T follicular helper cell (primary cell): ENCODE measurements around the gene RNF207.

Source experiments
- DNase-seq: peaks from one replicate; pipeline ENCODE4 v3.0.0-alpha.2; 2020; ENCODE audit warnings: low read depth

RNF207 gene

GRCh38 chr1:6249739-6250689 lies 44.1 kb downstream of the RNF207 start:
- no peak for DNase-seq

DNA sequence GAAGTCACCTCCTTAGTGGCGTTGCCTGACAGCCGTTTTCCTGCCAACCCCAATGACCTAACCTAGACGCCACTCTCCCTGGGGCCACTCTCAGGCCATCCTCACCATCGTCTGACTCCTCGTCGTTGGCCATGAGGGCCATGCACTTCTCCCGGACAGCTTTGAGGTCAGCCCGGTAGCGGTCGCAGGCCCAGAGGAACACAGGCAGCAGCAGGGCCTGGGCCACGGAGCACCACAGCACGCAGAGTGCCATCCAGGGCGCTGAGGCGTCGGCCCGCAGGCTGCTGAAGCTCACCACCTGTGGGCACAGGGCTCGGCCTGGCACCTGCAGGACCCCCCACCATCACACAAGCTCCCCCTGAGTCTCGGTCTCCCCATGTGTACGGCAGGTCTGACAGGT lies 45.3 kb downstream of the RNF207 start:
- no peak for DNase-seq

- DNase-seq: no peak
Observed at GRCh38 chr1:6251681-6252373, 45.9 kb downstream of the RNF207 start.

DNA sequence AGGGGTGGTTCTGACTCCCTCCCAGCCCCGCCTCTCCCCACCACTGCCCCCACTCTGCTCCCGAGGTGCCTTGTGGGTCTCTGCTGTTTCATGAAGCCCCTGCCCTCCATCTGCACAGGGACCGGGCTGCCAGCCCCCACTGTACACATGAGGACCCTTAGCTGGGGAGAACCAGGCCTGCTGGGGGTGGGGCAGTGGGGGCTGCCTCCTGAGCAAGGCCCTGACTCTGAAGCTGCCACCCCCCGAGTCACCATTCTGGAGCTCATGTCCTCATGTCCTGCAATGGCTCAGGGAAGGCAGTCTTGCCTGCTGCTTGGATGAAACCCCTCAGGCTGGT lies 46.4 kb downstream of the RNF207 start:
- no peak for DNase-seq

DNA sequence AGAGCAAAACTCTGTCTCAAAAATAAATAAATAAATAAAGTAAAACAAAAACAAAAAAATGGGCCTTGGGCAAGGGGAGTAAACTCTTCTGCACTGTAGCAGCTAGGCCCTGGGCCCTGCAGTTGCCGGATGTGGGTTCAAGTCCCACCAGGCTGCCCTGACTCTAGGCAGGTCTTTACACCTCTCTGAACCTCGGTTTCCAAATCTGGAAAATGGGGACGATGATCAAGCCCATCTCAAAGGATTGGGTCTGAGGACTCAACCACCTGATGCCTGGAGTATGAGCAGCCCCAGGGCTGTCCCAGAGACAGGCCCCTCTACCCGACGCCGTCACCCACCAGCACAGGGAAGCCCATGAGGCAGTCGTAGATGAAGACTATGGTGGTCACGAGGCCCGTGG lies 47.5 kb downstream of the RNF207 start:
- DNase-seq: no peak

- DNase-seq: no peak
Observed at GRCh38 chr1:6254691-6255090, 48.8 kb downstream of the RNF207 start.

- no peak for DNase-seq
Observed at GRCh38 chr1:6256645-6257044, 50.7 kb downstream of the RNF207 start.

DNA sequence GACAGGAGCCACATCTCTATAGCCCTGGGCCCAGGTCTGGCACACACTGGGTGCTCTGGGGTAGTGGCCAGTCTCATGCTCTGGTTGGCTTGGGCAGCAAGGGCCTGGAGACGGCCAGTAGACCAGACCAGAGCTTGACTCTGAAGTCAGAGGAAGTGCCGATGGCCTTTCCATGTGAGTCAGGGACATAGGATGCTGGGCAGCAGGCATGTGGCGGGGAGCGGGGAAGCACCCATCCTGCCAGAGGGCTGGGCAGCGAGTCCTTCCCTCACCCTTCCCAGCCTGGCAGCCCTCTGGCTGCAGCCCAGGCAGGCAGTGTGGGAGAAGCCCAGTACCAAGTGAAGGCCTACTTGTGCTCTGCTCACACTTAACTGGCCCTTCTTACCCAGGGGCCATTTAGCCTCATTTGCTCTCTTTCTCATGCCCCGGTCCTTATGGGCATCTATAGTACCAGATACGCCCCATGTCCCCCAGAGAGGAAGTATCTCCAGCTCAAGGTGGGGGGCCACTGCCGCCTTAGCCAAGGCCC lies 51.7 kb downstream of the RNF207 start:
- no peak for DNase-seq

GRCh38 chr1:6258675-6259074 lies 52.8 kb downstream of the RNF207 start:
- no peak for DNase-seq

GRCh38 chr1:6259491-6260362 lies 53.8 kb downstream of the RNF207 start:
- peak; percentile 64 for DNase-seq

GRCh38 chr1:6260433-6260934 lies 54.6 kb downstream of the RNF207 start:
- no peak for DNase-seq

DNA sequence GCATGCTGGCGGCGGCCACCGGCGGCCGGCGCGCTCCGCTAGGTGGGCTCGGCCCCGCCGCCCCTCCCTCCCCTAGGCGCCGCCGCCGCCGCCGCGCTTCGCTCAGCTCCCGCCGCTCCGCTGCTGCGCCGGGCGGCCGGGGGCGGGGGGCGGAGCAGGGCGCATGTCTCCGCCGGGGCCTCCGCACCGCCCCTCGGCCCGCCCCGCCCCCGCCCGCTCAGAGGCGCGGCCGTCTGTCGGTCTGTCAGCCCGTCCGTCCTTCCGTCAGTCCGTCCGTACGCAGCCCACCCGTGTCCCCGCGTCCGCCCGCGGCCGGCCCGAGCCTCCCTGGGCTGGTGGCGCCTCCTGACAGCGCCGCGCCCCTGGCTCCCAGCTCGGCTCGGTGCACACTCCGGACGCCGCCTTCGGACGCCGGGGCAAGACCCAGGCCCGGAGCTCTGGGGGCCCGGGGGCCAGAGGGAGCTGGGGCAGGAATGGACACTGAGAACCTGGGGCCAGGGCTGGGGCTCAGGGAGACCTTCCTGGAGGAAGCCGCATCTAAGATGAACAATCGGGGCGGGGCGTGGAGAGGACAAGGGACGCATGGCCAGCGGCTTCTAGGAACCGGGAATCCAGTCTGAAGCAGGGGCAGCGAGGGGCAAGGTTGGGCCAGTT lies 55.2 kb downstream of the RNF207 start, which contains the start of gene GPR153:
Gene GPR153, minus strand, starts transcription at position 138 of the 654 bp plus-strand sequence. CDS start 6,193 bp downstream, outside the sequence.
- DNase-seq: peak; percentile 5

GRCh38 chr1:6261615-6261995 lies 55.7 kb downstream of the RNF207 start:
- DNase-seq: no peak

DNA sequence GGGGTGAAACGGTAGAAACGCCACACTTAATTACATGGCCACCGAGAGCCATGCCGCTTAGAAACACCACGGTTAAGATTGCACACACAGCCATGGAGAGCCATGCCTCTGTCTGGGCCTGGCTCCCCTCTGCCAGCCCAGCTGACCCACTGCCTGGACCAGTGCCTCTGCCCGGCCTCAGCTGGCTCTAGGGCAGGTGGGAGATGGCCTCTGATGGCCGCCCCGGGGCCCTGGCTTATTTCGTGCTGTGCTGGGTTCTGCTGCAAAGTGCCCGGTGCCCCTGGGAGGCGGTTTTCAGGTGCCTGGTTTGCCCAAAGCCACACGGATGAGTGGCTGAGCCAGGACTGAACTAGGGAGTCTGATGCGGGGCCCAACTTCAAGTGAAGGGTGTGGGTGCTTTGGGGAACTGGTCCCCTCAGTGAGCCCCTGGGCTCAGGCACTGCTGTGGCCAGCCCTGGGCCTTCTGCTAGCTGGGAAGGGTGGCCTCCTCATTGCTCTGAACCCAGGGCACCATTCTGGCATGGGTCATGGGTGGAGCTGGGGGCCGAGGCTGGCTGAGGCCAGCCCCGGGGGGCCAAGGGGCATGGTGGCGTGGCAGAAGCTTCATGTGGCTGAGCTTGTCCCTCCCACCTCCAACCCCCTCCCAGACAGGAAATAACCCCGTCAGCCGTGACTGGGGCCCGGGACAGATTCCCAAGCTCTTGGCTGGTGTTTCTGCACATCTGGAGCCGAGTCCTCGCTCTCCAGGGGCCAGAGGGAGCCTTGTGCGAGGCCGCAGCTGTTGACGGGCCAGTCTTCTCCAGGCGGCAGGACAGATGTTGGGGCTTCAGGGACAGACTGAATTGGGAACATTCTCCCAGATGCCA lies 56.9 kb downstream of the RNF207 start:
- DNase-seq: no peak

DNA sequence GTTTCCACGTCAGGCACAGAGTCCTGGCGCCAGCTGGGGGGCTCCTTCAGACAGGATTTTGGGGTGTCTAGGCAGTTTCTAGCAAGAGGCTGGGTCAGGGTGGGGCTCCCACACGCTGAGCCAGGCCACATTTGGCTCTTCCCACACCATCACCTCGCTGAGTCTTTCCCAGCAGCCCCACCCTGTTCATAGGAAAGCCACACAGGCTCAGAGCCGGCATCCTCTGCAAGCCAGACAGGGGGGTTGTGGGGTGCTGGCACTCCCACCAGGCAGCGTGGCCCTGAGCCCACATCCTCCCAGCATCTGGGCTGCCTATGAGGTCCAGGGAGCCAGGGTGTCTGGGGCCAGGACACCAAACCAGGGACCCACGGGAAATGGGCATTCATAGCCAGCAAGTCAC lies 57.8 kb downstream of the RNF207 start:
- DNase-seq: no peak

DNA sequence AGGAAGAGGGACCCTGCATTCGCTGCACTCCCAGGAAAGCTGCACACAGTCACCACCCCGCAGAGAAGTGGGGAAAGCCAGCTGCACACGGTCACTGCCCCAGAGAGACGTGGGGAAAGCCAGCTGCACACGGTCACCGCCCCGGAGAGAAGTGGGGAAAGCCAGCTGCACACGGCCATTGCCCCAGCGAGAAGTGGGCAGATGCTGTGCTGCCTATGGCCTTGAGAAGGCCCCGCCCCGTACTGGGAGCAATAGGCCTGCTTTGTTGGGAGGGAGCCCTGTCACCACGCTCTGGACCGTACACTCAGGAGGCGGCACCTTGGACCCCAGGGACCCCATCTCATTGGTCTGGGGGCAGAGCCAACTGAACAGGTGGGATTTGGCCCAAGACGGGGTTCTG lies 59.2 kb downstream of the RNF207 start:
- no peak for DNase-seq

DNA sequence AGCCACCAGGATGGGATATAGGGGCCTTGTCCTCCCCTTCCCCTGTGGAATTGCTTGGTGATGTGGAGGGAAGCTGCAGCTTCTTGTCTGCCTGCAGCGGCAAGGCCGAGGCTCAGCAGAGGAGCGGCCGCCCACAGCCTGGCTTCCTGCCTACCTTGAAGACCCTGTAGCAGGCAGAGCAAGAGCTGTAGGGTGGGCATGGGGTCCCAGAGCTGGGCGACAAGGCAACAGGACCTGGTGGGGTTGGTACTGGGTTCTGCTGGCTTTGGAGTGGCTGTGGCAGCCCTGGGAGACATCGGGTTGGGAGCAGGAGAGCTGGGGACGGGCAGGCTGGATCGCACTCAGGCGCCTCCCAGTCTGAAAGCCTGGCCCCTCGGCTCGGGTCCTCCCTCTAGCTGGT lies 60.7 kb downstream of the RNF207 start:
- DNase-seq: no peak

GRCh38 chr1:6267686-6268322 lies 61.9 kb downstream of the RNF207 start:
- DNase-seq: no peak

- DNase-seq: no peak
Observed at GRCh38 chr1:6268415-6268814, 62.5 kb downstream of the RNF207 start.

GRCh38 chr1:6269296-6269695 lies 63.4 kb downstream of the RNF207 start:
- DNase-seq: no peak
